Activated T-helper 2 cell treated with anti-CD3 and anti-CD28 coated beads, Interferon-gamma antibody, Interleukin-2, Interleukin-4, amounts not matched to agents 10 μg/mL and 5 μg/mL and 100 μg/mL, durations not matched to agents 14 hours and 24 hours and 36 hours (primary cell): ENCODE results near the gene SPOUT1. TPM values are rescaled to one million over a fixed set of nuclear protein-coding genes. Genes with fewer than 3 reads are reported as not detected.
"Not testable (repeated sequence)": the region's sequence is repeated elsewhere in the genome, so short reads cannot be mapped to it uniquely, and the experiment has no call there.

Experiments
- DNase-seq: peaks from one replicate; pipeline ENCODE4 v3.0.0; 2021; ENCODE audit warnings: low spot score
- H3K27ac Mint-ChIP-seq: one replicate; pipeline ENCODE4 v1.8.0; 2021; ENCODE audit warnings: mixed read lengths
- H3K27me3 Mint-ChIP-seq: one replicate; pipeline ENCODE4 v1.8.0; 2021; ENCODE audit warnings: low read depth, mixed read lengths
- H3K36me3 Mint-ChIP-seq: one replicate; pipeline ENCODE4 v1.8.0; 2021; ENCODE audit warnings: low read depth, mixed read lengths
- H3K4me1 Mint-ChIP-seq: one replicate; pipeline ENCODE4 v1.8.0; 2021; ENCODE audit warnings: low read depth, mixed read lengths
- H3K4me3 Mint-ChIP-seq: one replicate; pipeline ENCODE4 v1.8.0; 2021; ENCODE audit warnings: low read depth, mild to moderate bottlenecking, moderate library complexity, mixed read lengths
- H3K9me3 Mint-ChIP-seq: one replicate; pipeline ENCODE4 v1.8.0; 2021; ENCODE audit warnings: mixed read lengths
- intact Hi-C: fragments of 100-400 bp; cut with micrococcal nuclease; formaldehyde crosslinking; loops from one replicate; pipeline ENCODE4 v1.15.1; 2023
- total RNA-seq: library from RNA; stranded (reverse); gene quantifications from 2 replicates; pipeline ENCODE4 v1.2.3, GENCODE V29; 2022

Gene SPOUT1
- total RNA-seq, 1 donor from 2014 or later: 127 TPM

DNA sequence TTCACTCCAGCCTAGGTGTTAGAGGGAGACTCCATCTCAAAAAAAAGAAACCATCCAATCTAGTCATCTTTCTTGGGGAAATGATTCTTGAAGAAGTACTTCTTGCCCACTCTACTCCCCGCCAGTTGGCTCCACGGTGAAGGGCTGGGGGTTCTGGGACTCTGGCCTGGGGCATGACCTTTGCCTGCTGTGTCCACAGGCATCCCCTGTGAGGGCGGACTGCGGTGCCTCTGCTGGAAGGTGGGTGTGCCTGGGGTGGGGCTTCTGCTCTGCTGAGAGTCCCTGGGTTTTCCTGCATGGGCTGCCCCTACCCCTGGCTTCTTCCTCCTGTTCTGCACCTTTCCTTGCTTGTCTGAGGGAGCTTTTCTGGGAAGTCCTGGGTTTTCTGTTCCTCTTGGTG is 39.1 kb downstream of the SPOUT1 start:
- Mint-ChIP-seq H3K4me1 (peaks cover 15% of the 10 kb centered on the region), H3K27me3 (no peaks in the 10 kb centered on the region), H3K9me3 (no peaks in the 10 kb centered on the region), H3K4me3 (no peak overlapping the region), H3K36me3 (peaks cover 26% of the 10 kb centered on the region), H3K27ac (no peak overlapping the region)
- no peak for DNase-seq
- intact Hi-C loops: no loop called here

DNA sequence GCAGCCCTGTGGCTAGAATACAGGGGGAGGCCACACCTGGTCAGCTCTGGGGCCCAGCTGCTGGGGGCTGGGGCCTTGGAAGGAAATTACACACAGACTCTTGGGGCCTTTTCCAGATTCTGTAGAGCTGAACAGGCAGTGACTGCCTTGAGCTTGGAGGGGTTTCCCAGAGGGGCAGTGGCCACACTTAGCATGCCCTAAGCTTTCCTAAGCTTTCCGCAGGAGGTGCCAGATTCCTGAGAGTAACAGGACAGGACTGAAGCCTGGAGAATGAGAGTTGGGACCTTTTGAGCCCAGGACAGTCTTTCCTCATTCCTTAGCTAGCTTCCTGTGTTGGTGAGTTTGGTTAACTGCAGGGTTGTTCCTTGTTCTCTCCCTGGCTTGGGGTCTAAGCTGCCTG is 41.1 kb downstream of the SPOUT1 start:
- Mint-ChIP-seq H3K4me3 (peak overlapping the region; percentile 96), H3K27ac (peak overlapping the region; percentile 90), H3K27me3 (no peaks in the 10 kb centered on the region), H3K9me3 (no peaks in the 10 kb centered on the region), H3K36me3 (peaks cover 21% of the 10 kb centered on the region), H3K4me1 (peaks cover 16% of the 10 kb centered on the region)
- no peak for DNase-seq
- intact Hi-C loops: no loop called here

DNA sequence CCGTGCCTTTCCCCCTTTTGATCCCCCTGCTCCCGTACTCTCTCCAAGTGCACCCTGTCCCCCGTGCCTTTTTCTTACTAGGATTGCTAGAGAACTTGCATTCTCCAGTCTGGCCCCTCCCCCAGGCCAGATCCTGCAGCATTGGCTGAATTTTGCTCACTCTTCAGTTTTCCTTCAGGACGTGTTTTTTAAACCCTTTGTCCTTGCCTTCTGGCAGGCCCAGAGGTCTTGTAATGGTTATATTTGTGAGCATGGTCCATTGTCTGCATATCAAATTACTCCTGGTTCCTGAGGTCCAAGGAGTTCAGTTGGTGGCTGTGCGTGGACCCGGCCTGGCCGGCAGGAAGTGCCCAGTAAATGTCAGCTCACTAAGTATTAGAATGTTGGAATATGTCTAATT is 41.9 kb downstream of the SPOUT1 start:
- peaks cover 20% of the 10 kb centered on the region for H3K4me1 Mint-ChIP-seq
- H3K36me3 Mint-ChIP-seq: peaks cover 14% of the 10 kb centered on the region
- H3K27ac Mint-ChIP-seq: peak overlapping the region; percentile 90
- intact Hi-C loops: loop anchor here (1.0 kb wide), 3 partner anchors 16 to 95 kb away; partner anchors contain the start of genes LRRC8A, ZDHHC12 and ZER1
- no peak for DNase-seq
- no peaks in the 10 kb centered on the region for H3K9me3 Mint-ChIP-seq
- H3K27me3 Mint-ChIP-seq: no peaks in the 10 kb centered on the region
- H3K4me3 Mint-ChIP-seq: peak overlapping the region; percentile 96

- Mint-ChIP-seq H3K4me3 (peak within 1 kb of the TSS; percentile 96), H3K27me3 (no peaks in the 10 kb centered on the region), H3K4me1 (peaks cover 20% of the 10 kb centered on the region), H3K9me3 (no peaks in the 10 kb centered on the region), H3K36me3 (peaks cover 8% of the 10 kb centered on the region), H3K27ac (peak within 1 kb of the TSS; percentile 90)
- intact Hi-C loops: loop anchor here (1.0 kb wide), 3 partner anchors 16 to 95 kb away; partner anchors contain the start of genes LRRC8A, ZDHHC12 and ZER1
- peak; percentile 86 for DNase-seq
Measured at GRCh38 chr9:128786681-128787601, 42.7 kb downstream of the SPOUT1 start, which contains the start of gene TBC1D13. Gene TBC1D13 (plus strand): TSS chr9:128787253. CDS start chr9:128787354, 101 bp downstream.

DNA sequence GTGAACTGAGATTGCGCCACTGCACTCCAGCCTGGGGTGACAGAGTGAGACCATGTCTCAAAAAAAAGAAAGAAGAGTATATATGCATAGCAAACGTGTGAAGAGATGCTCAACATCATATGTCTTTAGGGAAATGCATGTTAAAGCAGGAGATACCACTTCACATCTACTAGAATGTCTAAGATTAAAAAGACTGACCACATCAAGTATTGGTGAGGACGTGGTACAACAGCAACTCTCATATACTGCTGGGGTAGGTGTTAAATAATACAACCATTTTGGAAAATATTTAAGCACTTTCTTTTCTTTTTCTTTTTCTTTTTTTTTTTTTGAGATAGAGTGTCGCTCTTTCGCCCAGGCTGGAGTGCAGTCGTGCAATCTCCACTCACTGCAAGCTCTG is 44.2 kb downstream of the SPOUT1 start:
- intact Hi-C loops: no loop called here
- no peak for DNase-seq
- peaks cover under 1% of the 10 kb centered on the region for H3K36me3 Mint-ChIP-seq
- H3K27me3 Mint-ChIP-seq: no peaks in the 10 kb centered on the region
- peaks cover 5% of the 10 kb centered on the region for H3K9me3 Mint-ChIP-seq
- H3K27ac Mint-ChIP-seq: no peak overlapping the region
- H3K4me3 Mint-ChIP-seq: no peak overlapping the region
- H3K4me1 Mint-ChIP-seq: peaks cover 24% of the 10 kb centered on the region

DNA sequence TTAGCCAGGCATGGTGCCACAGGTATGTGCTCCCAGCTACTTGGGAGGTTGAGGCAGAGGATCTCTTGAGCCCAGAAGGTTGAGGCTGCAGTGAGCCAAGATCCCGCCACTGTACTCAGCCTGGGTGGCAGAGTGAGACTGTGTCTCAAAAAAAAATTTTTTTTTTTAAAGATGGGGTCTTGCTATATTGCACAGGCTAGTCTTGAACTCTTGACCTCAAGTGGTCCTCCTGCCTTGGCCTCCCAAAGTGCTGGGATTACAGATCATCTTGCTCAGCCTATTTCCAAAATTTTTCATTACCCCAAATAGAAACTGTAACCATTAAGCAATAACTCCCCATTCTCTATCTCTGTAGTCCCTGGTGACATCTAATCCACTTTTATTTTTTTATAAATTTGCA is 46.9 kb downstream of the SPOUT1 start:
- H3K27ac Mint-ChIP-seq: no peak overlapping the region
- H3K4me1 Mint-ChIP-seq: peaks cover 13% of the 10 kb centered on the region
- DNase-seq: no peak
- peaks cover 5% of the 10 kb centered on the region for H3K9me3 Mint-ChIP-seq
- no peak overlapping the region for H3K4me3 Mint-ChIP-seq
- H3K36me3 Mint-ChIP-seq: no peaks in the 10 kb centered on the region
- intact Hi-C loops: no loop called here
- no peaks in the 10 kb centered on the region for H3K27me3 Mint-ChIP-seq

DNA sequence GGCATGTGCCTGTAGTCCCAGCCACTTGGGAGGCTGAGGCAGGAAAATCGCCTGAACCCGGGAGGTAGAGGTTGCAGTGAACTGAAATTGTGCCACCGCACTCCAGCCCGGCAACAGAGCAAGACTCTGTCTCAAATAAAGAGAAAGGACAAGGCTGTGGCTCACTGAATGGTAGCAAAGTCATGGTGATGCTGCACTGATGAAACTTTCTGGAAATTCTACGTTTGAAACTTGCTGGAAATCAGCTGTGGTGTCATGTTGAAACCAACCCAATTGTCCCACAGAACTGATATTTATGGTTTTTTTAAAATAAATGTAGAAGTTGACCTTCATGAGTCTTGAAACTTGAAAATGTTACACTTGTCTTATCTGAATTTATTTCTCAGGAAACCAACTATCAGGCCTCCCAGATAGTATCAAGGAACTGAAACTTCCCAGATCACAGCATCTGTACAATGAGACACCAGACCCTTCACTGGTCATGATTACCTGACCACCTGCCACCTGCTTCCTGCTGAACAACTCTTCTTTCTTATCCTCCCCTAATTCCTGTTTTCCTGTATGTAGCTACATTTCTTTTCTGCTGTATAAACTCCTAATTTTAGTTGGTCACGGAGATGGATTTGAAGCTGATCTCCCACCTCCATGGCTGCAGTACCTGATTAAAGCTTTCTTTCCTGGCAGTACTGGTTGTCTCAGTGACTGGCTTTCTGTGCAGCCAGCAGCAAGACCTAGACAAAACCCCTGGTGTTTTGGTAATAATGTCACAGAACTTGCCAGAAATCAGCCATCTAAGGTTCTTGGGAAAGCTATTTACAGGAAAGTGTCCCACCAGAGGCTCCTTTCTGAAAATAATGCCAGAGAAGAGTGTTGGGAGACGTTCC is 48.2 kb downstream of the SPOUT1 start:
- H3K27me3 Mint-ChIP-seq: no peaks in the 10 kb centered on the region
- peaks cover 12% of the 10 kb centered on the region for H3K4me1 Mint-ChIP-seq
- DNase-seq: no peak
- H3K27ac Mint-ChIP-seq: peak overlapping the region; percentile 7
- H3K9me3 Mint-ChIP-seq: peaks cover 5% of the 10 kb centered on the region
- H3K36me3 Mint-ChIP-seq: no peaks in the 10 kb centered on the region
- H3K4me3 Mint-ChIP-seq: no peak overlapping the region
- intact Hi-C loops: no loop called here

DNA sequence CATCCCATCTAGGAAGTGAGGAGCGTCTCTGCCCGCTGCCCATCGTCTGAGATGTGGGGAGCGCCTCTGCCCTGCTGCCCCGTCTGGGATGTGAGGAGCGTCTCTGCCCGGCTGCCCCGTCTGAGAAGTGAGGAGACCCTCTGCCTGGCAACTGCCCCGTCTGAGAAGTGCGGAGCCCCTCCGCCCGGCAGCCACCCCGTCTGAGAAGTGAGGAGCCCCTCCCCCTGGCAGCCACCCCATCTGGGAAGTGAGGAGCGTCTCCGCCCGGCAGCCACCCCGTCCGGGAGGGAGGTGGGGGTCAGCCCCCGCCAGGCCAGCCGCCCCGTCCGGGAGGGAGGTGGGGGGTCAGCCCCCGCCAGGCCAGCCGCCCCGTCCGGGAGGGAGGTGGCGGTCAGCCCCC is 49.5 kb downstream of the SPOUT1 start:
- H3K4me3 Mint-ChIP-seq, H3K36me3 Mint-ChIP-seq, intact Hi-C loops, DNase-seq, H3K9me3 Mint-ChIP-seq, H3K27ac Mint-ChIP-seq, H3K27me3 Mint-ChIP-seq: not testable (repeated sequence)
- H3K4me1 Mint-ChIP-seq: peaks cover 12% of the 10 kb centered on the region

DNA sequence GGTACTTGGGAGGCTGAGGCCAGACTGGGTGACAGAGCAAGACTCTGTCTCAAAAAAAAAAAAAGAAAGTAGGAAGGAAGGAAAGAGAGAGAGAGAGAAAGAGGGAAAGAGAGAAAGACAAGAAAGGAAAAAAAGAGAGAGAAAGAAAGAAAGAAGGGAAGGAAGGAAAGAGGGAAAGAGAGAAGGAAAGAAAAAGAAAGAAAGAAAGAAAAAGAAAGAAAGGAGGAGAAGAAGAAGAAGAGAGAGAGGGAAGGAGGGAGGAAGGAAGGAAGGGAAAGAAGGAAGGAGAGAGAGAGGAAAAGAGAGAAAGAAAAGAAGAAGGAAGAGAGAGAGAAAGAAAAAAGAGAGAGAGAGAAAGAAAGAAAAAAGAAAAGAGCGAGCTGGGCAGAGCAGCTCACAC is 54.8 kb downstream of the SPOUT1 start:
- Mint-ChIP-seq H3K4me3 (no peak overlapping the region), H3K36me3 (no peaks in the 10 kb centered on the region), H3K27me3 (no peaks in the 10 kb centered on the region), H3K9me3 (peaks cover 4% of the 10 kb centered on the region), H3K27ac (no peak overlapping the region), H3K4me1 (peaks cover 11% of the 10 kb centered on the region)
- intact Hi-C loops: loop anchor here (5.0 kb wide), 1 partner anchor 52 kb away; the partner anchor contains the start of gene SPOUT1
- DNase-seq: no peak

- Mint-ChIP-seq H3K27me3 (no peaks in the 10 kb centered on the region), H3K9me3 (peaks cover 4% of the 10 kb centered on the region), H3K4me1 (peaks cover 13% of the 10 kb centered on the region), H3K27ac (peak overlapping the region; percentile 12), H3K36me3 (no peaks in the 10 kb centered on the region), H3K4me3 (peak overlapping the region; percentile 26)
- intact Hi-C loops: loop anchor here (5.0 kb wide), 1 partner anchor 54 kb away; the partner anchor contains the start of gene SPOUT1
- no peak for DNase-seq
Measured at GRCh38 chr9:128773049-128773448, 56.5 kb downstream of the SPOUT1 start.

DNA sequence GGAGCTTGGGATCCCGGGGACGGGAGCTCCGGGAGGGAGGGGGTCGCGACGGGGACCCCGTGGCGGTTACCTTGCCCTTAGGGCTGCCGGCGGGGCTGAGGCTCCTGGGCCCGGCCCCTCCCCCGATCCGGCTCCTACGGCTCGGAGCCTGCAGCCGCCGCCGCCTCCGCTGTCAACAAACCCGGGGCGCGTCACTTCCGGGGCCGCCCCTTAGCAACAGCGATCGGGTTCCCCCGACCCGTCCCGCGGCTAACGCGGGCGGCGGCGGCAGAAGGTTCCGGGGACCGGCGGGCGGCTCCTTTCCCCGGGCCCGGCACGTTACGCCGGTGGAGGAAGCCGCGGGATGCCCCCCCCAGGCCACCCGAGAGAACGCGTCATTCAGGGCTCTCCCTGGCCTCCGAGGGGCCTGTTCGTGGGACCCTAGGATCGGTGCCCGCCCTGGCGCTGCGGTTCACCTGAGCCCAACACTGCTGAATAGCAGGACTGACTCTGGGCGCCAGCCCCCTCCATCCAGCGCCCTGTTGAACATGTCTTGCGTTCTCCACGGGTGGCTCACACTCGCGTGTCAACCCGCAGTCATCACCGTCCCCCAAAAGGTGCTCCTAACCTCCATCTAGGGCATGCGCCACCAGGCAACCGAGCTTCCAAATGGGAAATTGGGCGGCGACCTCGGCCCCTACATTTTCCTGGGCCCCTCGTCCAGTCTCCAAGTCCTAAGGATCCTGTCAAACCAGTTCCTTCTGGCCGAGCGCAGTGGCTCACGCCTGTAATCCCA is 57.7 kb downstream of the SPOUT1 start, which contains the start of gene ZER1:
ZER1 (minus strand) TSS at position 183 of the 775 bp plus-strand sequence. CDS start 16,362 bp downstream, outside the sequence.
- peak; percentile 89 for DNase-seq
- intact Hi-C loops: loop anchor here (1.0 to 5.0 kb wide), 3 partner anchors 15 to 55 kb away; partner anchors contain the start of genes SPOUT1, TBC1D13 and ZDHHC12

More for the DNA sequence above, 57.7 kb downstream of the SPOUT1 start, which contains the start of gene ZER1:
- peaks cover 13% of the 10 kb centered on the region for H3K4me1 Mint-ChIP-seq
- H3K27me3 Mint-ChIP-seq: no peaks in the 10 kb centered on the region
- peak within 1 kb of the TSS; percentile 97 for H3K4me3 Mint-ChIP-seq
- H3K27ac Mint-ChIP-seq: peak within 1 kb of the TSS; percentile 92
- no peaks in the 10 kb centered on the region for H3K36me3 Mint-ChIP-seq
- peaks cover 4% of the 10 kb centered on the region for H3K9me3 Mint-ChIP-seq
